Measurements from ENCODE around the gene ZMYND10. TPM values are rescaled to one million over a fixed set of nuclear protein-coding genes. Genes with fewer than 3 reads are reported as not detected.

Gene ZMYND10
- 3.0 TPM for polyA plus RNA-seq (2012; ENCODE audit: insufficient read length, low read depth)

DNA sequence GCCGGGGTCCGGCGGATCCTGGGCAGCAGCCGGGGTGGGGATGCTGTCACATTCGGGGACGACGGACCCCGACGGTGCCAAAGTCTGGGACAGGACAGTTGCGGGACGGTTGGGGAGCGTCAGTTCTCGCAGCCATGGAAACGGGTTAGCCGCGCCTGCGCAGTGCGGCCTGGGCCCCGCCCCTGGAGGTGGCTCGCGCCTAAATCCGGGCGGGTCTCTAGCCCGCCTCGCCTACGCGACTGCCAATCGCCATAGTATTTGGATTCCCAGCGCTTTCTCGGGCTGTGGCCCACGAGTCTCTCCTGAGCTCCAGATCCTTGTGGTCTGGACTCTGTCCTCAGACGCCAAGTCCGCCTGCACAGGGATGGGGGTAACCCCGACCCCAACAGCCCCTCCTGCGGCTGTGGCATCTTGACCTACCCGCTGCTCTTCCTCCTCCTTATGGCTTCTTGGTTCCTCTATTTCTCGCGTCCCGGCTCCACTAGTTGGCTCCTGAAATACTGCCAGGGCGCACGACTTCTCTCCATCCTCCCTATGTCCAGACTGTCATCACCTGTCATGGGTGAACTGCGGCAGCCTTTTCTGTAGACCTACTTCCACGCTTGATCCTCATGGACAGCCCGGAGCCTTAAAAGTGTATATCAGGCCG is at the start of gene ZMYND10:
Gene ZMYND10, minus strand, starts transcription at position 147 of the 649 bp plus-strand sequence. CDS start 153 bp downstream, outside the sequence.
- TF ChIP-seq TAF1 (IDR thresholded peaks at IDR 0.05; ENCODE audit: borderline replicate concordance, insufficient read depth, low read length) (no peak), SIN3A (IDR thresholded peaks at IDR 0.05; ENCODE audit: borderline replicate concordance, insufficient read depth, low read length) (no peak), POLR2AphosphoS5 (IDR thresholded peaks at IDR 0.05; ENCODE audit: low read depth, low read length) (no peak), FOXP2 (optimal IDR thresholded peaks at IDR 0.05; ENCODE audit: borderline replicate concordance, extremely low read depth, extremely low read length, insufficient read depth) (no peak)
- TF ChIP-seq, protein P1, sequence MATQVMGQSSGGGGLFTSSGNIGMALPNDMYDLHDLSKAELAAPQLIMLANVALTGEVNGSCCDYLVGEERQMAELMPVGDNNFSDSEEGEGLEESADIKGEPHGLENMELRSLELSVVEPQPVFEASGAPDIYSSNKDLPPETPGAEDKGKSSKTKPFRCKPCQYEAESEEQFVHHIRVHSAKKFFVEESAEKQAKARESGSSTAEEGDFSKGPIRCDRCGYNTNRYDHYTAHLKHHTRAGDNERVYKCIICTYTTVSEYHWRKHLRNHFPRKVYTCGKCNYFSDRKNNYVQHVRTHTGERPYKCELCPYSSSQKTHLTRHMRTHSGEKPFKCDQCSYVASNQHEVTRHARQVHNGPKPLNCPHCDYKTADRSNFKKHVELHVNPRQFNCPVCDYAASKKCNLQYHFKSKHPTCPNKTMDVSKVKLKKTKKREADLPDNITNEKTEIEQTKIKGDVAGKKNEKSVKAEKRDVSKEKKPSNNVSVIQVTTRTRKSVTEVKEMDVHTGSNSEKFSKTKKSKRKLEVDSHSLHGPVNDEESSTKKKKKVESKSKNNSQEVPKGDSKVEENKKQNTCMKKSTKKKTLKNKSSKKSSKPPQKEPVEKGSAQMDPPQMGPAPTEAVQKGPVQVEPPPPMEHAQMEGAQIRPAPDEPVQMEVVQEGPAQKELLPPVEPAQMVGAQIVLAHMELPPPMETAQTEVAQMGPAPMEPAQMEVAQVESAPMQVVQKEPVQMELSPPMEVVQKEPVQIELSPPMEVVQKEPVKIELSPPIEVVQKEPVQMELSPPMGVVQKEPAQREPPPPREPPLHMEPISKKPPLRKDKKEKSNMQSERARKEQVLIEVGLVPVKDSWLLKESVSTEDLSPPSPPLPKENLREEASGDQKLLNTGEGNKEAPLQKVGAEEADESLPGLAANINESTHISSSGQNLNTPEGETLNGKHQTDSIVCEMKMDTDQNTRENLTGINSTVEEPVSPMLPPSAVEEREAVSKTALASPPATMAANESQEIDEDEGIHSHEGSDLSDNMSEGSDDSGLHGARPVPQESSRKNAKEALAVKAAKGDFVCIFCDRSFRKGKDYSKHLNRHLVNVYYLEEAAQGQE (IDR thresholded peaks at IDR 0.05; ENCODE audit: insufficient read depth in 1 of 2, low read depth in 2 of 2, low read length in 2 of 2), result no peak

DNA sequence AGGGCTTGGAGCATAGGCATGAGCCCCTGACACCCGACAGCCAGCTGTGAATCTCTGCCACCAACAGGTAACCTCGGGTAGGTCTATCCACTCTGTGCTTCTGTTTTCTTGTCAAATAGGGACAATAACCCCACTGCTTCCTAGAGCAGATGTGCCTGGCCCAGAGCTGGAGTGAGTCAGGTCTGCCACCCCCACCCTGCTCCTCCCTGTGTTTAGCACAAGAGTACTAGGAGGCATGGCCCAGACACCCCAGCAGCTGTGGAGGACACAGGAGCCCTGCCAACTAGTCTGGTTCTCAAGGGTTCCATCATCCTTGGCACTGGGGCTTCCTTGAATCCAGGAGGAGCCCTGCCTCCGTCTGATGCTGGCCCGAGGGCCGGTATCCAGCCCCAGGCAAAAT is 47.5 kb upstream of the ZMYND10 start:
- TF ChIP-seq TAF1 (IDR thresholded peaks at IDR 0.05; ENCODE audit: borderline replicate concordance, insufficient read depth, low read length) (no peak), POLR2AphosphoS5 (IDR thresholded peaks at IDR 0.05; ENCODE audit: low read depth, low read length) (no peak), SIN3A (IDR thresholded peaks at IDR 0.05; ENCODE audit: borderline replicate concordance, insufficient read depth, low read length) (no peak), FOXP2 (optimal IDR thresholded peaks at IDR 0.05; ENCODE audit: borderline replicate concordance, extremely low read depth, extremely low read length, insufficient read depth) (no peak)
- TF ChIP-seq, protein P1 (IDR thresholded peaks at IDR 0.05; ENCODE audit: insufficient read depth in 1 of 2, low read depth in 2 of 2, low read length in 2 of 2), result no peak

DNA sequence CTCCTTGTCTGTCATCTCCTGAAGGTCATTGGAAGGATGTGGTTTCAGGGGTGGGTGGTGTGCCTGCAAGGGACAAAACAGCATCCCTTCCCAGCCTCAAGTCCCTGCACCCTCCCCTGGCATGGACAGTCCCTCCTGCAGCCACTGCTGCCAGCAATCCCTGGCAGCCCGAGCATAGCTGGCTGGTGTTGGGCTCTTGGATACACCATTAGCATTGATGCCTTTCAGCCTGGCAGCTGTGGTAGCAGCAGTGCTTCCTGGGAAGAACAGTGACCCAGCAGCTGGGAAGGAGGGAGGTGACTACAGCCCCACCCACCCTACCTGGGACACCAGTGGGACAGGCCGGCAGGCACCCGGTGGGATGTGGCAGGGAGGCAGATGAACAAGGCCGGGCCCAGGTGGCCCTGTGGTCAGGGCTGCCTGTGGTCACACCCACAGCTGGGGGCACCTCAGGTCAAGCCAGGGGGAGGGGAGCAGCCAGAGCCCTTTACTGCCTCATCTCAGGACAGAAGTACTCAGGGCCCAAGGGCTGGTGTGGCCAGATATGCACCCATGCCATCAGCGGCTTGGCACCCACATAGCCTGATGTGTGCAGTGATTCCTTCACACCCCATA is 46.7 kb upstream of the ZMYND10 start:
- TF ChIP-seq TAF1 (IDR thresholded peaks at IDR 0.05; ENCODE audit: borderline replicate concordance, insufficient read depth, low read length) (no peak), FOXP2 (optimal IDR thresholded peaks at IDR 0.05; ENCODE audit: borderline replicate concordance, extremely low read depth, extremely low read length, insufficient read depth) (no peak), POLR2AphosphoS5 (IDR thresholded peaks at IDR 0.05; ENCODE audit: low read depth, low read length) (no peak), SIN3A (IDR thresholded peaks at IDR 0.05; ENCODE audit: borderline replicate concordance, insufficient read depth, low read length) (no peak)
- TF ChIP-seq, protein P1 (IDR thresholded peaks at IDR 0.05; ENCODE audit: insufficient read depth in 1 of 2, low read depth in 2 of 2, low read length in 2 of 2), result no peak

DNA sequence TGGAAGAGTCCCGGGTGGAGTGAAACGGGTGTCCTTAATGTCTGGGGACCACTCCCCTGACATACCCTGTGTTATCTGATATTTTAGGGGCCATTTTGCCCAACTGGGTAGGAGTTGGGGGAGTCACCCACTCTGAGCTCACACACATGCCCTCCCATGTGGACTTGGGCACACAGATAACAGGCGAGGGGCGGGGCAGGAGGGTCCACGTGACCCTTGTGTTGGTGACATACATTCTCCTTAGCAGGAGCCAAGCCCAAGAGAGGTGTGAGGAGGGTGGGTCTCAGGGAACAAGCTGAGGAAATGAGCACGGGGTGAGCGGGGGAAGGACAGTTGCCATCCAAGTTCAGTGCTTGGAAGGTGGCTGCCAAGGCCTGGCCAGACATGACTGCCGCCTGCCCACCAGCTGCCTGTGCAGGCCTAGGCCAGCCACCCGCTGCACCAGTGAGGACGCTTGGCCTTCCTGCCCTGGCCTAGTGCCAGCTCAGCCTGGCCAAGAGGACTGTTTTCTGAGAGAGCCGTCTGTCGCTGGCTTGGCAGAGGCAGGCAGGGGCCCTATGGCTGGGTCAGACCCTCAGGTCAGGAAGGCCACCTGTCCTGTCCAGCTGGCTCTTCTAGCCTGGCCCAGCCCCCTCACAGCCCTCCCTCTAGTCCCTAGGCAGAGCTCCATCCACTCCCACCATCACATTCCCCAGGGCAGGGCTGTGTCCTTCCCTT is 45.1 kb upstream of the ZMYND10 start:
- no peak for TF ChIP-seq SIN3A (IDR thresholded peaks at IDR 0.05; ENCODE audit: borderline replicate concordance, insufficient read depth, low read length)
- TF ChIP-seq POLR2AphosphoS5 (IDR thresholded peaks at IDR 0.05; ENCODE audit: low read depth, low read length), result no peak

DNA sequence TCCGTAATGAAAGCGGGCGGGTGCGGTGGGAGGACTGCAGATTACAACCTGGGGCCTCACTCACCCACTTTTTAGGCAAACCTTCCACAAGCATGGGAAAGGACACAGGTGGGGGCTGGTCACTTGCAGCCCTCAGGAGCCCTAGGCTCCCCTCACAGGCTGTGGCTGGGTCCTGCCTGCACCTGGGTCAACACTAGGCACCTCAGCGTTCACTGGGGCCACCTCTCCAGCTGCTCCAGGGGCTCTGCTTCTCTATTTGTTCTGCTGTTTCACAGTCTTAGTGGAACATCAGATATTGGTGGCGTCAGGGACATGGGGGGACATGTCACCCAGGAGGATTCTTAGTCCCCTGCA is 43.9 kb upstream of the ZMYND10 start:
- TF ChIP-seq POLR2AphosphoS5 (IDR thresholded peaks at IDR 0.05; ENCODE audit: low read depth, low read length) (no peak), FOXP2 (optimal IDR thresholded peaks at IDR 0.05; ENCODE audit: borderline replicate concordance, extremely low read depth, extremely low read length, insufficient read depth) (no peak), SIN3A (IDR thresholded peaks at IDR 0.05; ENCODE audit: borderline replicate concordance, insufficient read depth, low read length) (no peak), TAF1 (IDR thresholded peaks at IDR 0.05; ENCODE audit: borderline replicate concordance, insufficient read depth, low read length) (no peak)
- TF ChIP-seq, protein P1 (IDR thresholded peaks at IDR 0.05; ENCODE audit: insufficient read depth in 1 of 2, low read depth in 2 of 2, low read length in 2 of 2), result no peak
